ENCODE data around the gene DYNLT4. TPM values are rescaled to one million over a fixed set of nuclear protein-coding genes. Genes with fewer than 3 reads are reported as not detected.

The DYNLT4 gene
- total and polyA plus RNA-seq, 4 donors = 0.29 to 0.50 TPM; not detected in 2

- Histone ChIP-seq H3K27me3 (ENCODE audit: control insufficient read depth in 4 of 4, insufficient read depth in 4 of 4, low read length in 3 of 4) (no peaks in the 10 kb centered on the region), H3K36me3 (ENCODE audit: control insufficient read depth in 4 of 4, insufficient read depth in 3 of 4, low read depth in 1 of 4, low read length in 3 of 4) (peaks cover 0 to 8% (median 5%) of the 10 kb centered on the region in 4 donors), H3K9me3 (ENCODE audit: control insufficient read depth in 4 of 4, low read length in 3 of 4) (no peaks in the 10 kb centered on the region), H3K4me3 (ENCODE audit: low read depth in 1 of 3, low read length in 3 of 3) (peak within 1 kb of the TSS; percentile 56 to 78 (median 73)), H3K9ac (ENCODE audit: low read depth in 1 of 2, low read length in 2 of 2) (peak within 1 kb of the TSS; percentile 69 to 71), H3K27ac (ENCODE audit: low read depth in 1 of 2, low read length in 2 of 2) (peak within 1 kb of the TSS; percentile 85 to 94), H3K4me1 (ENCODE audit: control insufficient read depth in 4 of 4, insufficient read depth in 4 of 4, low read length in 3 of 4) (peaks cover 2 to 12% (median 7%) of the 10 kb centered on the region in 4 donors)
- TF ChIP-seq RXRA (IDR thresholded peaks at IDR 0.05) = peak; percentile 39 to 60
- TF ChIP-seq NR2F2 (IDR thresholded peaks at IDR 0.05) = no peak
- TF ChIP-seq EGR1 (IDR thresholded peaks at IDR 0.05; ENCODE audit: low read depth in 2 of 2) = no peak
- TF ChIP-seq CTCF (IDR thresholded peaks at IDR 0.05; ENCODE audit: low read depth, low read length, missing input control) = peak; percentile 93
- TF ChIP-seq YY1 (IDR thresholded peaks at IDR 0.05) = peak; percentile 83
- TF ChIP-seq MAX (IDR thresholded peaks at IDR 0.05) = peak; percentile 89
- peak; percentile 85 to 86 for TF ChIP-seq RAD21 (IDR thresholded peaks at IDR 0.05)
- TF ChIP-seq REST (IDR thresholded peaks at IDR 0.05) = peak; percentile 66
- no peak for TF ChIP-seq JUND (IDR thresholded peaks at IDR 0.05)
- peak; percentile 84 for TF ChIP-seq ATF3 (IDR thresholded peaks at IDR 0.05)
- TF ChIP-seq SP1 (IDR thresholded peaks at IDR 0.05) = peak; percentile 88
- peak in 1 of 2 donors; percentile 43 for TF ChIP-seq HNF4A (conservative IDR thresholded peaks at IDR 0.05)
- peak; percentile 70 for TF ChIP-seq TAF1 (conservative IDR thresholded peaks at IDR 0.05)
- under 1% methylated on average over 79 of the region's 79 CpGs for WGBS
- peak; percentile 96 for DNase-seq (ENCODE audit: low spot score)
Observed at GRCh38 chr1:44799770-44800584, 7.2 kb downstream of the DYNLT4 start, which contains the start of gene PLK3. Gene PLK3 (plus strand): TSS chr1:44800377. CDS start chr1:44800464, 87 bp downstream.

- H3K9ac ChIP-seq (ENCODE audit: low read depth in 1 of 2, low read length in 2 of 2) = no peak overlapping the region
- TF ChIP-seq MAX (IDR thresholded peaks at IDR 0.05) (no peak), HNF4G (IDR thresholded peaks at IDR 0.05) (no peak), SP1 (IDR thresholded peaks at IDR 0.05) (no peak), CTCF (IDR thresholded peaks at IDR 0.05; ENCODE audit: low read depth, low read length, missing input control) (no peak), FOXA2 (IDR thresholded peaks at IDR 0.05) (no peak), RXRA (IDR thresholded peaks at IDR 0.05) (no peak), ATF3 (IDR thresholded peaks at IDR 0.05) (no peak), GABPA (IDR thresholded peaks at IDR 0.05 in 1 of 2, conservative IDR thresholded peaks at IDR 0.05 in 1 of 2) (no peak), JUND (IDR thresholded peaks at IDR 0.05) (no peak)
- H3K36me3 ChIP-seq (ENCODE audit: control insufficient read depth in 4 of 4, insufficient read depth in 3 of 4, low read depth in 1 of 4, low read length in 3 of 4) = peaks cover 0 to 5% (median 3%) of the 10 kb centered on the region in 4 donors
- no peak for DNase-seq (ENCODE audit: low spot score)
- no peaks in the 10 kb centered on the region for H3K9me3 ChIP-seq (ENCODE audit: control insufficient read depth in 4 of 4, low read length in 3 of 4)
- H3K4me1 ChIP-seq (ENCODE audit: control insufficient read depth in 4 of 4, insufficient read depth in 4 of 4, low read length in 3 of 4) = peaks cover 2 to 12% (median 7%) of the 10 kb centered on the region in 4 donors
- H3K4me3 ChIP-seq (ENCODE audit: low read depth in 1 of 3, low read length in 3 of 3) = no peak overlapping the region
- no peak overlapping the region for H3K27ac ChIP-seq (ENCODE audit: low read depth in 1 of 2, low read length in 2 of 2)
- 87% methylated on average over 10 of the region's 10 CpGs for WGBS
- H3K27me3 ChIP-seq (ENCODE audit: control insufficient read depth in 4 of 4, insufficient read depth in 4 of 4, low read length in 3 of 4) = no peaks in the 10 kb centered on the region
Observed at GRCh38 chr1:44798481-44799365, 8.4 kb downstream of the DYNLT4 start.
